DND-41 (cell line): Measurements from ENCODE around the gene MAP2.

Experiments used
- EZH2 ChIP-seq: IDR thresholded peaks from 3 replicates; pipeline ENCODE4 v1.6.1; 2012; ENCODE audit warnings: borderline replicate concordance, low read depth, mild to moderate bottlenecking, moderate library complexity, low read length, inconsistent platforms; ENCODE audit not compliant: severe bottlenecking
- TF ChIP-seq, protein P1 (sequence below): IDR thresholded peaks from 2 replicates; pipeline ENCODE4 v1.5.1; 2012; ENCODE audit warnings: borderline replicate concordance, low read length, moderate library complexity, mild to moderate bottlenecking; ENCODE audit not compliant: poor library complexity, severe bottlenecking; ENCODE audit errors: extremely low read depth

DNA sequence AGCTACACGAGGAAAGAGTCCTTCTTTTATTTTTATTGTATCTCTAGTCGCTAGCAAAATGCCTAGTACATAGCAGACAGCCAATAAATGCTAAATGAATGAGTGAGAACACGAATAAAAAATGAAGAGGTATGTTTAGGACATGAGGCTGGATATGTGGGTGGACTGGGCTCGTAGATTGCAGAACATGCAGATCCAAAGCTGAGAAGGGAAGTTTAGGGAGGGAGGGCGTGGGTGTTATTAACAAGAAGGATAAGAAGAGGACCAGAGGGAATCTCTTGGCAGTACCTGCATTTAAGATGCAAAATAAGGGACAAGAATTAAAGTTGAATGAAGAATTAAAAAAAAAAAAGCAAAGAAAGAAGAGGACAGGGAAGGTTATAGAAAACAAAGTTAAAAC, 161.1 kb downstream of the MAP2 start:
- TF ChIP-seq, protein P1, sequence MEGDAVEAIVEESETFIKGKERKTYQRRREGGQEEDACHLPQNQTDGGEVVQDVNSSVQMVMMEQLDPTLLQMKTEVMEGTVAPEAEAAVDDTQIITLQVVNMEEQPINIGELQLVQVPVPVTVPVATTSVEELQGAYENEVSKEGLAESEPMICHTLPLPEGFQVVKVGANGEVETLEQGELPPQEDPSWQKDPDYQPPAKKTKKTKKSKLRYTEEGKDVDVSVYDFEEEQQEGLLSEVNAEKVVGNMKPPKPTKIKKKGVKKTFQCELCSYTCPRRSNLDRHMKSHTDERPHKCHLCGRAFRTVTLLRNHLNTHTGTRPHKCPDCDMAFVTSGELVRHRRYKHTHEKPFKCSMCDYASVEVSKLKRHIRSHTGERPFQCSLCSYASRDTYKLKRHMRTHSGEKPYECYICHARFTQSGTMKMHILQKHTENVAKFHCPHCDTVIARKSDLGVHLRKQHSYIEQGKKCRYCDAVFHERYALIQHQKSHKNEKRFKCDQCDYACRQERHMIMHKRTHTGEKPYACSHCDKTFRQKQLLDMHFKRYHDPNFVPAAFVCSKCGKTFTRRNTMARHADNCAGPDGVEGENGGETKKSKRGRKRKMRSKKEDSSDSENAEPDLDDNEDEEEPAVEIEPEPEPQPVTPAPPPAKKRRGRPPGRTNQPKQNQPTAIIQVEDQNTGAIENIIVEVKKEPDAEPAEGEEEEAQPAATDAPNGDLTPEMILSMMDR: no peak
- TF ChIP-seq EZH2: no peak
